Hepatic stellate cell (primary cell): ENCODE measurements around the gene GMDS.
A peak's percentile ranks its signal among the peaks of the same experiment; 100 is the strongest.
"Not testable (repeated sequence)": the region's sequence is repeated elsewhere in the genome, so short reads cannot be mapped to it uniquely, and the experiment has no call there.

Source experiments
- DNase-seq: peaks from one replicate; pipeline ENCODE4 v3.0.0; 2011; ENCODE audit warnings: low spot score

Gene GMDS

DNA sequence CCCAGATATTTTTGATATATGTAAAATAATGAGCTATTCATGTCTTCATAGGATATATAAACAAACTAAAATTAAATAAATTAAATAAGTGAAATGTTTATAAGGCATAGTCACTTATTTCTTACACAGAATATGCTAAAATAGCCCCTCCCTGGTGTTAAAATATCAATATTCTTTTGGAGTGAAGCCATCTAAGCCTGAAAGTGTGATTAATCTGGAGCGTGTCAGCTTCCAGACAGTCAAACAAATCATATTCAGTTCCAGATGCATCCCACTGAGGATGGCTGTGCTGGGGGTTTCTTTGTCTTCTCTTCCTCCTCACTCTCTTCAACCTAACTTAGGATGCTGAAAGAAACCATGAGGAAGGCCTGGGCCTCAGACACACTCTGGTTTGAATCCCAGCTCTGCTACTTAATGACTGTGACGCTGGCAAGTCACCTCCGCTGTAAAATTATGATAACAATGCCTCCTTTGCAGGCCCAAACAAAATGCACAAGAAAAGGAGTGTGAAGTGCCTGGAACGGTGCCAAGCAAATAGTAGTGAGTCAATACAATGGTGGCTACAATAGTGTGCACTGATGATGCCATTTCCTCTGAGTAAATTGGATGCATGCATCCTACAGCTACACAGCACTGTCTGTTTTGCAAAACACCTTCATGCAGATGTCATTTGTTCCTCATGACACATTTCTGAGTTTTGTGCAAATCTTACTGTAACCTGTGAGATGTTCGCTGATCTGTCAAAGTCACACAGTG is 474.3 kb downstream of the GMDS start:
- no peak for DNase-seq

DNA sequence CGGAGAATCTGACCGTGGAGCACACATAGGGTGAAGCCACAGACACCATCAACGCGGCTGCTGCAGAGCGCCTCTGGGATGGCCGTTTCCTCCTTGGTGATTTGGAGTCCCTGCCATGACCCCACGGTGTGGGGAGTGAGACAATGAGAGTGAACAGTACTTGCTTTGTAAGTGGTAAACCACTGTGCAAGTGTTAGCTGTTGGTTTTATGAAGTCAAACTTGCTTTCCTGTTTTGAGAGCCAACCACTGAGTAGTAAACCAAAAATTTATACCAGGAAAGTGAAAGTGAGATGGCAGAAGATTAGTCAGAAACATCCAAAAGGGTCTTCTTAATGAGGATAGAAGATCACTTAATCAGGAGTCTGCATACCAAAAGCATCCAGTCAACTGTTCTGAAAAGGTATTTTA is 475.0 kb downstream of the GMDS start:
- no peak for DNase-seq

DNA sequence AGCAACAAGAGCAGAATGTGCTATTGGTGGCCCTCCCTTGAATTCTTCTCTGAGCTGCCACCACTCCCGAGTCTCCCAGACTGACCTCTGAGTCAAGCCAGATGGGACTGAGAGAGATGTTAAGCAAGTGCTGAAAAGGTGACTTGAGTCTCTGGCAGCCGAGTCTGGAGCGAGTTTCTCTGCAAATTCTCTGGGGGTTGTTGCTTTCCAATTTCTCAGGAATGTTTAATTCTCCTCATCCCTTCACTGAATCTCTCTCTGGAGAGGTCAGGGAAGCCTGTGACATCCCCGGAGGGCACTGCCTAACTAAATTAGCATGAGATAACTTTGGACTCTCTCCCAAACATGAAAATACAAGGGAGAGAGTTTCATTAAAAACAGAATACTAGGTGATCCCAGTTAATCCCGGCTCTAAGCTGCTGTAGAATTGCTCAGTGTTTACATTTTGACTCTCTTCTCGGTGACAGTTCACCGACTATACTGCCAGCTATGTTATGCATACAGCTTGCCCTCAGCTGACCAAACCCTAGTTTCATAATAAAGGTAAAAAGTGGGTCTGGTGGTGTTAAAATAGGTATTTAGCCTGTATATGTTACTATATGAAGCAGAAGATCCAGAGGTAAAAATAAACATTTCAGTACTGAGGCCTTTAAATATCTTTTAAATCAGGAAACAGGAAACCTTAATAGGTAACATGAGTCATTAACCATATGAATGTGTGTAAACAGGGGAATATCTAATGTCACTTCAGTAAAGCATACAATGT is 477.7 kb downstream of the GMDS start:
- DNase-seq = peak; percentile 46

GRCh38 chr6:1766654-1767053 is 478.8 kb downstream of the GMDS start:
- DNase-seq = no peak

GRCh38 chr6:1765160-1765903 is 480.1 kb downstream of the GMDS start:
- DNase-seq = no peak

DNA sequence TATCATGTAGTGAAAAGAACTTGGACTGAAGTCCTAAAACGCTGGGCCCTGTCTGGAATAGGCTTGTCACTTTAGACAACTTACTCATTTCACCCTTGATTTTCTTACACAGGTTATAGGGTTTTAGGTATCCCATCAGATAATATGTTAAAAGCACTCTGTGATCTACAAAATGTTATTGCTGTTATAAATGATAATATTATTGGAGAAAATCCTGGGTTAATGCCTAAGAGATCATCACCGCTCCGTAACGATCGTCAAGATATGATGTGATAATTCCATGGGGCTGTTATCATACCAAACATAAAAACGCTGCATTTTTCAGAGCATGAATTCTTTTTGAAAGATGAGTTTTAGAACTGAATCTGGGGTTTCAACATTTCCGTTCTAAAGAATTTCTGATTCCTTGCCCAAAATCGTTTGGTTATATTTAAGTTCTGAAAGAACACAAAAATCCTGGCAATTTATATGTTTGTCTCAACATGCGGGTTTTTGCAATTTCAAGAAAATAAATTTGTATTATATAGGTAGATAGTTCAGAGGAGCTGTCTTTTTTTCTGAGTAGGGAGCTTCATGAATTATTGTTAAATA is 480.9 kb downstream of the GMDS start:
- no peak for DNase-seq

DNA sequence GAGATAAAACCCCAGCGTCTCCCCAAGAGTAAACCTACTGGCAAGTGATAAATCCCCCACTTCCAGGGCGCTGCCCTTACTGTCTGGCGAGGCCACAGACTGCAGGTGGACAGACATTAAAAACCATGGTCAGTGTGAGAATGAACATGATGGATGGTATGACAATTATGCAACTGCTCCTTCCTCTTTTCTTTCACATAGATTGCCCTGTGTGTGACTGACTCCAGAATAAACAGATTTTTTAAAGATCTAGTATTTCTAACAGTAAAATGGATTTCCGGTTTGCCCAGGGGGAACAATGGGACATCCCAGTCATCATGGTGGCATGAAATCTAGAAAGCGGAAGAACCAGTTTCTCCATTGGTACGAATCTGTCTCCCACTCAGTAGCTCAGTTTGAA is 482.0 kb downstream of the GMDS start:
- DNase-seq = no peak

DNA sequence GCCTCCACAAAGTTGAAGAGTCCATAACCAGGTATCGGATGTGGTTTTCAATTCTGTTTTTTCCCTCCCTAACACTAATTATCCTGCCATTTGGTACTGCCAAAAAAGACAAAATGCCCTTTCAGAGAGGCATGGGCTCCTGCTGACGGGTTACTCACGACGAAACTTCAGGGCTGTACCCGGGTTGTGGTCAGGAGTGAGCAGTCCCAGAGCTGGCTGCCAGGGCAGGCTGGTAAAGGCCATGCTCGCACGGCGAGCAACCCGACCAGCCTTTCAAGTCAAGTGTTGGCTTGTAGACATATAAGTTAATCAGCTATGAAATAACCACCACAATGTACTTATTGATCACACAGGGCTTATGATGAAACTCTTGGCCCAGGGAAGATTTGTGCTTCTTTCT is 483.2 kb downstream of the GMDS start:
- DNase-seq = no peak

DNA sequence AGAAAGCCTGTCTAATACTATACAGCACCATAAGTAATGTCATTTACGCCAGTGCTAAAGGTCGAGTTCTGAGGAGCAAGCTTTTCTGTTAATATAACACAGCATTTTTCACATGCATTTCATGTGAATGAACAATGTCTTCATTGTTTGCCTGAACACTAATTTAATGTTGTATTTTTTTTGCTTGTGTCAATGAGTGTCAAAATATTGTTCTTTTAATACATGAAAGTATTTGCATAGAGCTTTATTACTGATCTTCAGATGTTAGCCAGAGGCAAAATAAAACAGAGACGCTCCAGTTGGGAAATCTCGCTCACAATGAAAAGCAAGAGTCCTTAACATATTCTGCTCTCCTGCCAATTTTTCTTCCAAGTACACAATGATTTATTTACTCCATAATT is 483.9 kb downstream of the GMDS start:
- no peak for DNase-seq

DNA sequence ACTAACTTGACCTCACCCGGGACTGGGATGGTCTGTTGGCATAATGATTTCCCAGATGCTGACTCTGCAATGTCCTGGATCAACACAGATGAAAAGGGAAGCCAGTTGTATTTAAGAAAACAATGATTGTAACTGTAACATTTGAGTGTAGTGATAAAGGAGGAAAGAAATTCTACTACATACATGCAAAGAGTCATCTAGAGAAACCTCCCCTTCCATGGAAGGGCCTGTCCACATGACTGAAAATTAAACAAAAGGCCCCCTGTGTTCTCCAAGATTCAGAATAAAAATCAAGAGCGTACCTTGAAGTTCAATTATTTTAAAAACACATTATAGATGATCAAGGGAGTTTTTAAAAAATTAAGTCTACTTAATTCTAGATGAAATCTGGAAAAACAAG is 484.5 kb downstream of the GMDS start:
- DNase-seq = no peak

GRCh38 chr6:1759870-1760269 is 485.5 kb downstream of the GMDS start:
- DNase-seq = no peak

GRCh38 chr6:1758076-1758679 is 487.2 kb downstream of the GMDS start:
- no peak for DNase-seq

GRCh38 chr6:1757131-1757530 is 488.3 kb downstream of the GMDS start:
- no peak for DNase-seq

DNA sequence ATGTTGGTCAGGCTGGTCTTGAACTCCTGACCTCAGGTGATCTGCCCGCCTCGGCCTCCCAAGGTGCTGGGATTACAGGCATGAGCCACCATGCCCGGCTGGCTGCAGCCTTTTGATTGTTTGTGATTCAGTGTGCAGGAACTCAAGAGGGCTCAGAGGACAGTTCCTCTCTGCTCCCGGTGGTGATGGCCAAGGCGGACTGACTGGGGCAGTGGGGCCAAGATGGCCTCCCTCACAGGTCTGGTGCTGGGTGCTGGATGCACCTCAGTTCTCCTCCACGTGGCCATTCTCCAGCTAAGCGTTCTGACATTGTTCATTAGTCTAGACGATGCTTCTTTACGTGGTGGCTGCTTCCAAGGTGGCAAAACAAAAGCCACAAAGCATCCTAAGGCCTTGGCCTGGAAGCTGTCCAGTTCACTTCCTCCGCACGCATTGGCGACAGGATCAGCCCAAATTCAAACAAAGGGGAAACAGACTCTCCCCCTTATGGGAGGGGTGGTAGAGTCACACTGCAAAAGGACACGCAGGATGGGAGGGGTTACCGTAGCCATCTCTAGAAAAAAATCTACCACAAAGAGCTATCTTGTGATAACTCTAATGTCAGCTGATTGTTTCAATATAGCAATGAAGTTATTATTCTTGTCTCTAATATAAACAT is 488.8 kb downstream of the GMDS start:
- no peak for DNase-seq

DNA sequence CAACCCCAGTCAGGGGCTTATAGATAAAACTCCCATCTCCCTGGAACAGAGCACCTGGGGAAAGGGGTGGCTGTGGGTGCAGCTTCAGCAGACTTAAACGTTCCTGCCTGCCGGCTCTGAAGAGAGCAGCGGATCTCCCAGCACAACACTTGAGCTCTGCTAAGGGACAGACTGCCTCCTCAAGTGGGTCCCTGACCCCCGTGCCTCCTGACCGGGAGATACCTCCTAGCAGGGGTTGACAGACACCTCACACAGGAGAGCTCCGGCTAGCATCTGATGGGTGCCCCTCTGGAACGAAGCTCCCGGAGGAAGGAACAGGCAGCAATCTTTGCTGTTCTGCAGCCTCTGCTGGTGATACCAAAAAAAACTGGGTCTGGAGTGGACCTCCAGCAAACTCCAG is 494.3 kb downstream of the GMDS start:
- DNase-seq = not testable (repeated sequence)

GRCh38 chr6:1749041-1749440 is 496.4 kb downstream of the GMDS start:
- no peak for DNase-seq

DNA sequence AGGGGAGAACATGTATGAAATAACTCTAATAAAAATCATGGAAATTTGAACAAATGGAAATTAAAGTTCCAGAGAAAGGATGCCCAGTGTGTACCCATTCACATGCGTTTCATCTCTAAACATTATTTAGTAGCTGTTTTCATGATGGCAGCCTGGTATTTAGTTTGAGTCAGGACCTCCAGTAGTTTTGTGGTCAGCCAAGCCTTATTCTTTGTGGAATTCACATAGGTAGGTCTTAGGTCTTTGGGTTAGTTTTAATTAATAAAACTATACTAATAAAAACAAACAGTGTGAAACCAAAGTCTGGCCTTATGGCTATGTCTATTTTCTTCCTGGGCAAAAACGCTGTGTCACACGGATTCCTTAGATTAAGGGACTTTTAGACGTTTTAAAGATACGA is 497.9 kb downstream of the GMDS start:
- no peak for DNase-seq

DNA sequence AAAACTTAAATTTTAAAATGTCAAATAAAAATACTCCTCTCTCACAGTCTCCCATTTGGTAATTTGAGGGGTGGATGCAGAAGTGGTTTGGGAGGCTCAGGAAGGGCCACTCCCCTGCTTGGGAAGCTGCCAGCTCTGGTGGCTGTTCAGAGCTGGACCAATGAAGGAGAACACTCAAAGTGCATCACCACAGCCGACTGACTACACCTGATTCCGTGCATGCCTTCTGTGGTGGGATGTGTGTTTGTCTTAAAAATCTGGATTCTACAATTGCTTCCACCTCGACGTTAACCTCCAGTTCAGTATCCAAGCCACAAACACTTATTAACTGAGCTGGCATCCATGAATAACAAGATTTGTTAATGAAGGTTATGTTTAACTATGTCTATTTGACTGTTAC is 498.4 kb downstream of the GMDS start:
- no peak for DNase-seq

- no peak for DNase-seq
These were observed 499.6 kb downstream of the GMDS start for GRCh38 chr6:1745814-1746213.

DNA sequence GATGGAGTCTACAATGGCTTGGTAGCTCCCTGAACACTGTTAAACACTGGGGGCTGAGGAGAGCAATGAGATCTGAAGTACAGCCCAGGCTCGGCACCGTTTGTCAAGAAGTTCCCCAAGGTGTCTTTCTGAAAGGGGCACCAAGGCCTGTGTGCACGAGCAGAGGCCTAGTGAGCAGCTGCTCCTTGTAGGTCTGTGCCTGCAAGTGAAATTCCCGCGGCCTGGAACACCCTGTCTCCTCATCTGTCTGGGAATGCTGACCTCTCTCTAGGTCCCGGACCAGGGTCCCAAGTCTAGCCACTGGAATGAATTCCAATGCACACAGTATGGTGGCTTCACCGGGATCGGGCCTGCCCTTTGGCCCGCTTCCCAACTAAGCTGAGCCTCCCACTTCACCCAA is 500.9 kb downstream of the GMDS start:
- no peak for DNase-seq

DNA sequence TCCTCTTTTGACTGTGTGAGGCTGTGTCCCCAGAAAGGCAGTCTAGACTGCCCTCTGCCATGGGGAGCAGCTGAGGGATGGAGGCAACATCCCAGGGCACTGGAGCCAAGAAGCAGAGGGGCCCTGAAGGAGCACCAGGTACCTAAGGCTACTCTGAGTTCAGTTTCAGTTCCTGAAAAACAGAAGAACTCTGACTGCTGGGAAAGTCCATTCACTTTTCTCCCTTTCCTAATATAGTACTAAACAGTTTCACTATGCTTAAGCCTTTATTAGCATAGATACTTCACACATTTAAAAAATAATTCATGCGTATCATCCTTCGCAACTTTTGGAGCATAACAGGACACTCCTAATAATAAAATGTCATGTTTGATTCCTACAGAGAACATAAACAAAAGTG is 505.7 kb downstream of the GMDS start:
- DNase-seq = no peak

DNA sequence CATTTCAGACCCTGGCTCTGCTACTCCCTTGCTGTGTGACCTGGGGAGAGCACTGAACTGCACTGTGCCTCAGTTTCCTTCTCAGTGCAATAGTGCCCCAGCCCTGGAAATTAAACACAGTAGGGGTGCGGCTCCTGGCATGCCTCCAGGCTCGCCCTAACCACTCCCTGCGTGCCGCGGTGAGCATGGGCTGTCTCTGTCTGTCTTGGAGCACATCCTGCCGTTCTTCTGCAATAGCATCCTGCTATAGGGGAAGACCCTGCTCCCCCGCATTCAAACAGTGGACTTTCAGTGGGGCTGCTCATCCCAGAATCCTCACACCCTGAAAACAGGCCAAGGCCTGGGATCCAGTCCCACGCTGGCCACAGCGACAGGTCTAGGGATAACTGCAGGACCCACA is 506.2 kb downstream of the GMDS start:
- DNase-seq = no peak
